ENCODE measurements around the gene KDM4D. TPM values are rescaled to one million over a fixed set of nuclear protein-coding genes. Genes with fewer than 3 reads are reported as not detected.
"Not testable (repeated sequence)": the region's sequence is repeated elsewhere in the genome, so short reads cannot be mapped to it uniquely, and the experiment has no call there.

Gene KDM4D
- total RNA-seq, 4 donors from 2014 or later: 0.54 TPM; not detected in 3

DNA sequence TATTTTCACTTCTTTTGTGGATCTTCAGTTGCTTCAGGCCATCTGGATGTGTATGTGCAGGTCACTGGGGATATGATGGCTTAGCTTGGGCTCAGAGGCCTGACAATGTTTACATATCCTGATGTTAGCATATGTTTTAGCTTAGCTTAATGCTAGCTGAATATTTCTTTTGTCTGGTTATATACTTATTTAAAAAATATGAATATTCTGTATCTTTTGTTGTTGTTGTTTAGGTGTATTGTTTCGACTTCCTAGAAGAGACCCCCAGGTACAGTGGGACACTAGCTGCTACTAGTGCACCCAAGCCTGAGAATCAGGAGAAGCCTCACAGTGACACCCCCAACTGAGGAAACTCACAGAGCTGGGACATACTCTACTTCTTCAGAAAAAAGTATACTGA lies 51.4 kb downstream of the KDM4D start, which contains the start of gene KDM4E:
Gene KDM4E (plus strand): TSS at position 301 of the 400 bp plus-strand sequence. CDS start 300 bp downstream, outside the sequence.
- TF ChIP-seq, protein P1, sequence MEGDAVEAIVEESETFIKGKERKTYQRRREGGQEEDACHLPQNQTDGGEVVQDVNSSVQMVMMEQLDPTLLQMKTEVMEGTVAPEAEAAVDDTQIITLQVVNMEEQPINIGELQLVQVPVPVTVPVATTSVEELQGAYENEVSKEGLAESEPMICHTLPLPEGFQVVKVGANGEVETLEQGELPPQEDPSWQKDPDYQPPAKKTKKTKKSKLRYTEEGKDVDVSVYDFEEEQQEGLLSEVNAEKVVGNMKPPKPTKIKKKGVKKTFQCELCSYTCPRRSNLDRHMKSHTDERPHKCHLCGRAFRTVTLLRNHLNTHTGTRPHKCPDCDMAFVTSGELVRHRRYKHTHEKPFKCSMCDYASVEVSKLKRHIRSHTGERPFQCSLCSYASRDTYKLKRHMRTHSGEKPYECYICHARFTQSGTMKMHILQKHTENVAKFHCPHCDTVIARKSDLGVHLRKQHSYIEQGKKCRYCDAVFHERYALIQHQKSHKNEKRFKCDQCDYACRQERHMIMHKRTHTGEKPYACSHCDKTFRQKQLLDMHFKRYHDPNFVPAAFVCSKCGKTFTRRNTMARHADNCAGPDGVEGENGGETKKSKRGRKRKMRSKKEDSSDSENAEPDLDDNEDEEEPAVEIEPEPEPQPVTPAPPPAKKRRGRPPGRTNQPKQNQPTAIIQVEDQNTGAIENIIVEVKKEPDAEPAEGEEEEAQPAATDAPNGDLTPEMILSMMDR (IDR thresholded peaks at IDR 0.05): no peak
- TF ChIP-seq POLR2A (IDR thresholded peaks at IDR 0.05): no peak
- no peak for DNase-seq
- no peaks in the 10 kb centered on the region for H3K4me1 ChIP-seq
- no peaks in the 10 kb centered on the region for H3K36me3 ChIP-seq
- no peak within 1 kb of the TSS for H3K4me3 ChIP-seq
- H3K9me3 ChIP-seq: no peaks in the 10 kb centered on the region
- H3K27ac ChIP-seq: no peak within 1 kb of the TSS
- H3K27me3 ChIP-seq: no peaks in the 10 kb centered on the region

DNA sequence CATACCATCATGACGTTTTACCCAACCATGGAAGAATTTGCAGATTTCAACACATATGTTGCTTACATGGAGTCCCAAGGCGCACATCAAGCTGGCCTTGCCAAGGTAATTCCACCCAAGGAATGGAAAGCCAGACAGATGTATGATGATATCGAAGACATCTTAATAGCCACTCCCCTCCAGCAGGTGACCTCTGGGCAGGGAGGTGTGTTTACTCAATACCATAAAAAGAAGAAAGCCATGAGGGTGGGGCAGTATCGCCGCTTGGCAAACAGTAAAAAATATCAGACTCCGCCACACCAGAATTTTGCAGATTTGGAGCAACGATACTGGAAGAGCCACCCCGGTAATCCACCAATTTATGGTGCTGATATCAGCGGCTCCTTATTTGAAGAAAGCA lies 52.1 kb downstream of the KDM4D start:
- not testable (repeated sequence) for H3K4me1 ChIP-seq, H3K36me3 ChIP-seq, H3K4me3 ChIP-seq, DNase-seq, H3K9me3 ChIP-seq, H3K27ac ChIP-seq, H3K27me3 ChIP-seq

DNA sequence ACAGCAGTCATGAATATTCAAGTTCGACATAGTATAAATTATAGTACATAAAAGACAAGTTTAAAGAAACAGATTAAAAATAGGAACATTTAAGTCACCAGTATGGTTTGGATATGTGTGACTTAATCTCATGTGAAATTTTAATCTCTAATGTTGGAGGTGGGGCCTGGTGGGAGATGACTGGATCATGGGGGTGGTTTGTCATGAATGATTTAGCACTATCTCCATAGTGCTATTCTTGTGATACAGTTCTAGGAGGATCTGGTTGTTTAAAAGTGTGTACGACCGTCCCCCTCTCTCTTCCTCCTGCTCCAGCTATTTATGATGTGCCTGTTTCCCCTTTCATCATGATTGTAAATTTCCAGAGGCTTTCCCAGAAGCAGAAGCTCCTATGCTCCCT lies 54.8 kb downstream of the KDM4D start:
- no peak overlapping the region for H3K4me3 ChIP-seq
- no peaks in the 10 kb centered on the region for H3K9me3 ChIP-seq
- H3K4me1 ChIP-seq: no peaks in the 10 kb centered on the region
- no peaks in the 10 kb centered on the region for H3K27me3 ChIP-seq
- DNase-seq: no peak
- H3K36me3 ChIP-seq: no peaks in the 10 kb centered on the region
- no peak for TF ChIP-seq POLR2A (IDR thresholded peaks at IDR 0.05)
- TF ChIP-seq, protein P1 (IDR thresholded peaks at IDR 0.05): no peak
- H3K27ac ChIP-seq: no peak overlapping the region

- H3K27me3 ChIP-seq: no peaks in the 10 kb centered on the region
- no peak overlapping the region for H3K4me3 ChIP-seq
- no peaks in the 10 kb centered on the region for H3K9me3 ChIP-seq
- H3K4me1 ChIP-seq: no peaks in the 10 kb centered on the region
- H3K27ac ChIP-seq: no peak overlapping the region
- TF ChIP-seq, protein P1 (IDR thresholded peaks at IDR 0.05): no peak
- no peak for TF ChIP-seq POLR2A (IDR thresholded peaks at IDR 0.05)
- no peak for DNase-seq
- no peaks in the 10 kb centered on the region for H3K36me3 ChIP-seq
Measured at GRCh38 chr11:95033051-95033450, 59.5 kb downstream of the KDM4D start.

GRCh38 chr11:95035316-95035715 lies 61.8 kb downstream of the KDM4D start:
- Histone ChIP-seq H3K4me3 (no peak overlapping the region), H3K9me3 (no peaks in the 10 kb centered on the region), H3K27me3 (no peaks in the 10 kb centered on the region), H3K36me3 (no peaks in the 10 kb centered on the region), H3K4me1 (no peaks in the 10 kb centered on the region), H3K27ac (no peak overlapping the region)
- TF ChIP-seq, protein P1 (IDR thresholded peaks at IDR 0.05): no peak
- no peak for TF ChIP-seq POLR2A (IDR thresholded peaks at IDR 0.05)
- DNase-seq: no peak

DNA sequence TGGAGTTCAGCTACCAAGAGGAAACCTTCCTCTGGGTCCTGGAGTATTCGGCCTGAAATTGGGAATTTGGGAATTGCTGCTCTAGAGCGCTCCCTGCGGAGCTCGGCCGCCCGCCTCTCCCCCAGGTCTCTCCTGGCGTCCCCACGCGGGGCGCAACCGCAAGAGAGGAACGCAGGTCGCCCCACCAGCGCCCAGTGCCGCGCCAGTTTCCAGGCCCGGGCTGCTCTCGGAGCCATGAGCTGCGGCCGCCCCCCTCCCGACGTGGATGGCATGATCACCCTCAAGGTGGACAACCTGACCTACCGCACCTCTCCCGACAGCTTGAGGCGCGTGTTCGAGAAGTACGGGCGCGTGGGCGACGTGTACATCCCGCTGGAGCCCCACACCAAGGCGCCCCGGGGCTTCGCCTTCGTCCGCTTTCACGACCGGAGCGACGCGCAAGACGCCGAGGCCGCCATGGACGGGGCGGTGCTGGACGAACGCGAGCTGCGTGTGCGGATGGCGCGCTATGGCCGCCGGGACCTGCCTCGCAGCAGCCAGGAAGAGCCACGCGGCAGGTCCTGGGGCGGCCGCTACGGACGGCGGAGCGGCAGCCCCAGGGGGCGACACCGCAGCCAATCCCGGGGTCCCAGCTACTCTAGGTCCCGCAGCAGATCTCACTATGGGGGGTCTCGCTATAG lies 64.0 kb downstream of the KDM4D start:
- H3K27ac ChIP-seq, H3K36me3 ChIP-seq, H3K9me3 ChIP-seq, H3K27me3 ChIP-seq, H3K4me1 ChIP-seq, DNase-seq: not testable (repeated sequence)
- H3K4me3 ChIP-seq: peak overlapping the region in 3 of 4 donors; percentile 22 to 34 (median 22)

DNA sequence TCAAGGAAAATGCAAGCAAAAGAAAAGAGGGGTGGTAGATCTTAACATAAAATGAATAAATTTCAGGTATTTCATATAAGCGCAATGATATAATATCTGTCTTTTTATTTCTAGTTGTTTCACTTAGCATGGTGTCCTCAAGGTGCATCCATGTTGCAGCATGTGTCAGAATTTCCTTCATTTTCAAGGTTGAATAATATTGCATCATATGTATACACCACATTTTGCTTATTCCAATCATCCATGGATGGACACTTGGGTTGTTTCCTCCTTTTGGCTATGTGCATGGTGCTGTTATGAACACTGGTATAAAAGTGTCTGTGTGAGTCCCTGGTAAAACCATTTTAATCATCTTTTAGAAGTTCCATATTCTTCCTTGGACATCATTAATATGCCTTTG lies 68.7 kb downstream of the KDM4D start:
- no peaks in the 10 kb centered on the region for H3K9me3 ChIP-seq
- no peaks in the 10 kb centered on the region for H3K4me1 ChIP-seq
- no peaks in the 10 kb centered on the region for H3K36me3 ChIP-seq
- H3K27me3 ChIP-seq: no peaks in the 10 kb centered on the region
- no peak for DNase-seq
- H3K27ac ChIP-seq: no peak overlapping the region
- H3K4me3 ChIP-seq: no peak overlapping the region
- TF ChIP-seq, protein P1 (IDR thresholded peaks at IDR 0.05): no peak
- no peak for TF ChIP-seq POLR2A (IDR thresholded peaks at IDR 0.05)
